Measurements from ENCODE around the gene NGLY1.

- TF ChIP-seq CTCF (IDR thresholded peaks at IDR 0.05): no peak
- no peak for TF ChIP-seq POLR2AphosphoS5 (IDR thresholded peaks at IDR 0.05)
- TF ChIP-seq EP300 (IDR thresholded peaks at IDR 0.05): no peak
- TF ChIP-seq POLR2A (IDR thresholded peaks at IDR 0.05; ENCODE audit: low read depth): no peak
These were observed 99.4 kb downstream of the NGLY1 start for GRCh38 chr3:25683882-25684281.
